NCI-H226 (cell line): Measurements from ENCODE around the gene TYR.
"Not testable (repeated sequence)": the region's sequence is repeated elsewhere in the genome, so short reads cannot be mapped to it uniquely, and the experiment has no call there.

Source experiments
- DNase-seq: peaks from one replicate; pipeline ENCODE4 v3.0.0-alpha.2; 2015

The TYR gene

DNA sequence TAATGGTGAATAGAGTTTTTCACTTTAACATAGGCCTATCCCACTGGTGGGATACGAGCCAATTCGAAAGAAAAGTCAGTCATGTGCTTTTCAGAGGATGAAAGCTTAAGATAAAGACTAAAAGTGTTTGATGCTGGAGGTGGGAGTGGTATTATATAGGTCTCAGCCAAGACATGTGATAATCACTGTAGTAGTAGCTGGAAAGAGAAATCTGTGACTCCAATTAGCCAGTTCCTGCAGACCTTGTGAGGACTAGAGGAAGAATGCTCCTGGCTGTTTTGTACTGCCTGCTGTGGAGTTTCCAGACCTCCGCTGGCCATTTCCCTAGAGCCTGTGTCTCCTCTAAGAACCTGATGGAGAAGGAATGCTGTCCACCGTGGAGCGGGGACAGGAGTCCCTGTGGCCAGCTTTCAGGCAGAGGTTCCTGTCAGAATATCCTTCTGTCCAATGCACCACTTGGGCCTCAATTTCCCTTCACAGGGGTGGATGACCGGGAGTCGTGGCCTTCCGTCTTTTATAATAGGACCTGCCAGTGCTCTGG is at the start of gene TYR:
TSS of gene TYR (plus strand) at position 185 of the 541 bp plus-strand sequence. CDS start at position 264, 79 bp downstream.
- no peak for DNase-seq

DNA sequence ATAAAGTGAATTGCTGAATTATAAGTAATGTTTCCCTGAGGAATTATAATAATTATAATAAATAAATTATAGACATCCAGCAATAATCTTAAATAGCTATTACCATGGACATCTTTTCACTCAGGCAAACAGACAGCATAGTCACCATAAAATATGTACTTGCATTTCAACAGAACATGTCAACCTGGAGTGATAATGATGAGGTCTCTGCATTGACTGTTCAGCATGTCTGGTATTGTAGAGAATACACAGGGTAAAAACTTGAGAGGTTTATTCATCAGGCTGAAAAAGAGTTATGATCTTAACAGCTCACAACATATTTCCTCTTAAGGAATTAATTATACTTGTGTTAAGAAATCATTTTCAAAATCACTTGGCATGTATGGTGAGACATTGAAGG is 41.1 kb upstream of the TYR start:
- no peak for DNase-seq

DNA sequence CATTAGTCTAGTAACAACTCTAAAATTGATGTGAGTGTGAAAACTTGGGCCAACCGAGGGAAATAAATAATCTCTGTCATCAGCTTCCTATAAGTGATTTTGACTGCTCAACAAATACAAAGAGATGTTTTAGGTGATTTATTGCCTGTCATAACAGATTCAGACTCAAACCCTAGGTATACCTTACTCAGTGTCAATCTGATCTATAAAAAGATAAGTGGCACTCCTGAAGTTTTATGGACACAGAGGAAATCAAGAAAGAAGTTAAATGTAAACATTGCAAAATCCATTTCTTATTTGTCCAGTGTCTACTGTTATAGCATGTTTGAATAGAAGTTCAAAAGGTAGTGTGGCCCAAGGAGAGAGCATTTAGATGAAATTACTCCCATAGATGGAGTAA is 30.4 kb upstream of the TYR start:
- DNase-seq: no peak

DNA sequence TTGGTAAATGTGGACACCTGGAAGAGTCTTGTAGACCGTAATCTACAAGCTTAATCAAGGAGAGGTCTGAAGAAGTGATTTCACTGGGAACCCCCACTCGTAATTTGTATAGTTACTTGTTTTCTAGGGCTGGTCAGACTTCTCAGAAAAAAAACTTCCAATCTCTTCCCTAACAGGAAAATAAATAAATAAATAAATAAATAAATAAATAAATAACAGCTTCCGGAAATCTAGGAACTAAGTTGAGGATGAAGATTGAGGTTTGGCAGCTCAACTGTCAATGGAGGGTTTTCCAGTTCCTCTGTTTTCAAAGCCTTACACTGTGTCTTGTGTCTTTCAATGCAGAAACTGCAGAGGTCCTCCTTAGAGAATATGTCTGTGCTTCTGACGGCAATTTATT is 17.7 kb upstream of the TYR start:
- no peak for DNase-seq

DNA sequence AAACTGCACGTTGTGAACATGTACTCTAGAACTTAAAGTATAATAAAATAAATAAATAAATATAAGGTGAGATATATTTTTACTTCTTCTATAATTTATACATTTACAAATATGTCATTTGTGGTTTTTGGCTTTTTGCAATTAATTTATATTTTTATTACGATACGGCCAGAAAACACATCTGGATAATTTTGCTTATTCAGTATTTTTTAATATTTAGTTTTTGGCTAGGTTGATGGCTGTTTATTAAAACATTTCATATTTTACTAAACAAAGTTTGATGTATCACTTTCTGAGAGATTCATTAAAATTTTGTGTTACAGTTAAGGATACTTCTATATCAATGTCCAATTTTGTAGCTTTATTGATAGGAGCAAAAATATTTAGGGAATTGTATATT is 15.7 kb upstream of the TYR start:
- DNase-seq: no peak

DNA sequence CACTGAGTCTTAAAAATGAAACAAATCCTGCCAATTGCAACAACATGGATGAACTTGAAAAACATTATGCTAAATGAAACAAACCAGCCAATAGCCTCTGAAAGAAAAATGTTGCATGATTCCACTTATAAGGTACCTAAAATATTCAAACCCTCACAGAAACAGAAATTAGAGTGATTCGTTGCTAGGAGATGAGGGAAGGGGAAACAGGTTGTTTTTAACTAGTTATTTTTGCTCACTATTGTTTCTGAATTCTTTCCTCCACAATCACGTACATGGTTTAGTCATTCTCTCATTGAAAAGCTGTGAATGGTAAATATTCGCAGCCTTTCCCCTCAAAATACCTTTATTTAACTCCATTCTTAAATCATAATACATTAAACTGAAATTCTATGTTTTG is 14.0 kb upstream of the TYR start:
- DNase-seq: no peak

DNA sequence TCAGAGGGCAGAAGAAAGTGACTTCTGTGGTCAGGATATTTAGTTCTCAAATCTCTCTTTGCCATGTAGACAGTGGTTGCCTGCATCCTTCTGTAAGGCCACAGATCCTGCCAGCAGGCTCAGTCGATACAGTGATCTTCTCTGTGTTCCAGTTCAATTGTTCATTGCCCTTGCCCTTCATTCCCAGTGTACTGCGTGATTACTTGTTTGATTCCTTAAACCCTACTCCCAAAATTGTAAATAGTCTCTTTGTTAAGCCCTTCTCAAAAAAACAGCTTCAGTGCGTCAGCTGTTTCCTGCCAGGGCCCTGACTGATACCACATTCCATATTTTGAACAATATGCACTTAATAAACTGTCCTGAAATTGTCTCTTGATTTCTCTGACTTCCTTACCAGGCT is 9.3 kb upstream of the TYR start:
- DNase-seq: no peak

DNA sequence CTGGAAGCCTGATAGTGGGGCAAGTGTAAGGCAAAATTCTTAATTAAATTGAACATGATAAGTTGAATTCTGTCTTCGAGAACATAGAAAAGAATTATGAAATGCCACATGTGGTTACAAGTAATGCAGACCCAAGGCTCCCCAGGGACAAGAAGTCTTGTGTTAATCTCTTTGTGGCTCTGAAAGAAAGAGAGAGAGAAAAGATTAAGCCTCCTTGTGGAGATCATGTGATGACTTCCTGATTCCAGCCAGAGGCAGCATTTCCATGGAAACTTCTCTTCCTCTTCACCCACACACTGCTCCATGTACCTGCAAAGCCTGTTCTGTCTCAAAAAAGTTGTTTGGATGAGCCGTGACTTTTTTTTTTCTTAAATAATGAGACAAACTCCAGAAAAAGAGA is 1.9 kb upstream of the TYR start:
- no peak for DNase-seq

DNA sequence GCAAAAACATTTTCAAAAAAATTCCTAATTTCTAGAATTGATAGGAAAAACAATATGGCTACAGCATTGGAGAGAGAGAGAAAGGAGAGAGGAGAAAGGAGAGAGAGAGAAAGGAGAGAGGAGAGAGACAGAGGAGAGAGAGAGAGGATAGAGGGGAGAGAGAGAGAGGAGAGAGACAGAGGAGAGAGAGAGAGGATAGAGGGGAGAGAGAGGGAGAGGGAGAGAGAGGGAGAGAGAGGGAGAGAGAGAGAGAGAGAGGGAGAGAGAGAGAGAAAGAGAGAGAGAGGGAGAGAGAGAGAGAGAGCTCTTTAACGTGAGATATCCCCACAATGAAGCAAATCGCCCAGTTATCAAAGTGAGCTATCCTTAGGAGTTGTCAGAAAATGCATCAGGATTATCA is 737 bp upstream of the TYR start:
- no peak for DNase-seq

DNA sequence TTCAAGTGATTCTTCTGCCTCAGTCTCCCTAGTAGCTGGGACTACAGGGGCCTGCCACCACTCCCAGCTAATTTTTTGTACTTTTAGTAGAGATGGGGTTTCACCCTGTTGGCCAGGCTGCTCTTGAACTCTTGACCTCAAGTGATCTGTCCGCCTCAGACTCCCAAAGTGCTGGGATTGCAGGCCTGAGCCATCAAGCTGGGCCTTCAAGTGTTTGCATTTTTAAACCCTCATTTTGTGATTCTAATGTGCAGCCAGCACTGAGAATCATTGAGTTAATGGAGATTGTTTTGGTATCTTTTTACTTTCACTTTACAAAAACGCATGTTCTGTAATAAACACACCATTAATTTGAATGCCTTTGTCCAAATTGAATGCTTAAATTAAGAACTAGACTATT is 3.4 kb downstream of the TYR start:
- no peak for DNase-seq

DNA sequence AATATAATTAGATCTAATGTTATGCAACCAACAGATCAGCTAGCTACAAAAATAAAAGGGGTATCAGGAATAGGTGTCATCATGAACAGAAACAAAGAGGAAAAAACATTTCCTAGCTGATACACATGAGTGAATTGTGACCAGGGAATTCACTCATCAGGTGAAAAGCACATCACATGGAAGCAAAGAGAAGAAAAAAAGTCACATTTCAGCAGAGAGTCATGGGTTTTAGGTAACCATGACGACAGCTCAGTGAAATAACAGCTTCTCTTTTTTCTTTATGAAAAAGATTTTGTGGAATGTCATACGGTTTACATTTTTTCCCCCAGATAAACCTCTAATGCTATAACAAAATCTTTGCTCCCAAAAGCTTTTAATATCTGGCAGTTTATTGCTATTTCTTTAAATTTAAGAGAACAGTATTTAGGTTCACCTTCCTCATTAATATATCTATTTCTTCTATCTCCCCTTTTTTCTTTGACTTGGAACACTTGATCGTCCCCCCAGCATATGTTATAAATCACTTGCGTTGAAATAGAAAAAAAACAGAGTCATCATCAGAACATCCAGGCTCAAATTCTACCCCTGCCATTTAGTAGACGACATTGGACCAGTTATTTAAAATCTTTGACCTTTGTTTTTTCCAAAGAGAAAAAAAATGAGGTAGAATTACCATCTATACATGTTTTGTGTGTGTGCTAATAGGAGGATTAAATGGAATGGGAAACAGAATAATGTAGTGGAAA is 5.3 kb downstream of the TYR start:
- no peak for DNase-seq

DNA sequence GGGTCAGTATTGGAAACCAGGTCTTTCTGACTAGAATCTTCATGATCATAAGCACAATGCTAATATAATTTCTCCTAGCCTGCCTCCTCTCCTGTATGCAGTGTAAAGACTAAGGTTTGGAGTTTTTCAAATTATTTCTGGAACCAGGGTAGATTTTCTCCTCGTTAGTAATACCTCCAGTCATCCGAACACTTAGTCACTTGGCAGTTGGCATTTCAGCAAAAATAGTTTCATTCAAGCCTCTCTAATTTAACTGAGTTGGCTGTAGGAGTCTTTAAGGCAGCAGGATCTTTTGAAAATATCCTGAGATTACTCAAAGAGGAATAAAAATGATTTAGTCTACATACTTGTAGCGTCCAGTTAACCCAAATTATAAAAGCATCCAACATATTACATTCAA is 6.3 kb downstream of the TYR start:
- DNase-seq: no peak

DNA sequence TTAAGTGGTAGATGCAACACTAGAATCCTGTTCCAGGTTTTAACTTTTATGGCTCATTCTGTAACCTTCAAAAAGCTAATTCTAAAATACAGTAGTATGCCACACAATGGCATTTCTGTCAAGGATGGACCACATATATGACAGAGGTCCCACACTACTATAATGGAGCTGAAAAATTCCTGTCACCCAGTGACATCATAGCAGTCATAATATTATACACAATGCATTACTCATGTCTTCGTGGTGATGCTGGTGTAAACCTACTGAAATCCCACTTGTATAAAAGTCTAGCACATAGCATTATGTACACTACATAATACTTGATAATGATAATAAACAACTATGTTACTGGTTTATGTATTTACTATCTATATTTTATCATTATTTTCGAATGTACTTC is 12.1 kb downstream of the TYR start:
- no peak for DNase-seq

DNA sequence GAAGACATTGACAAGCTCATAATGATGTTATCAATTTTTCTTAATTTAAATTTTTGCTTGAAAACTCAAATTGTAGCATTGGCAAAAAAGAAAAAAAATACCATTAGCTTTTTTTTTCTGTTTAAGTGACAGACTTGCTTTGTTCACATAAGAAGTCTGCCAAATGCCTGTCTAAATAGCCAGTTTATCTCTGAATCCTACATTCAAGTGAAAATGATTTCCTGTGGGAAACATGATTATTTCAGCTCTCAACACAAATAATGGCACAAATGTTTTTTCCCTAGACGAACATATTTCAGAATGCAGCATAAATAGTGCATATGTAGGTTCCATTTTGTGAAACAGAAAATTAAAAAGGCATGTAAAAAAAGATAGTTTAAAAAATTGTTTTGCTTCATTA is 23.5 kb downstream of the TYR start:
- no peak for DNase-seq

DNA sequence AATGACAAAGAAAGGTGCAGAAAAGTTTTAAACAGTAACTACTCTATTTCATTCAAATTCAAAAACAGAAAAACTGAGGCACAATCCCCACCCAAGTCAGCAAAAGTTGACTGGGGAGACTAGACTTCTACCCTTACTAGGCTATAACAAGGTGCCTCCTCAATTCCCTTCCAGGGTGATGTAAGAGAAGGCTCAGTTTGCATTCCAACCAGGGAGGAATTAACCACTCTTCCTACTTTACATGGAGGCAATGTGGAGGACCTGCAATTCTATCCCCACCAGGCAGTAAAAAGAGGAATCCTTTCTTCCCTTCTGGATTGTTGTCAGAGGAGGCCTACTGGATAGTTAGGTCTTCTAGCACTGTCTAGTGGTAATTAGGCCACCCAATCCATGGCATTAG is 26.1 kb downstream of the TYR start:
- DNase-seq: no peak

DNA sequence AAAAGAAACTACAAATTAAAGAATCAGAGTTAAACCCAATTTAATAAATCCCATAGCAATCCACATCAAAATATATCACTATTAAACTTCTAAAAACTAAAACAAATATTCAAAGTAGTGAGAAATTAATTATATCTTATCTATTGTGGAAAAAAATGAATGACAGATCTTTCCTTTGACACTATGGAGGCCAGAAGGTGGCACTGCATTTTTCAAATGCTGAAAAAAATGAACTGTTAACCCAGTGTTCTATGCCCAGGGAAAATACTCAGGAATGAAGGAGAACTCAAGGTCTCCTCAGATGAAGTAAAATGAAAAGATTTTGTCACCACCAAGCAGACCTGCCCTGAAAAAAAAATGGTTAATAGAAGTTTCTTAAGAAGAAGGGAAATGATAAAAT is 27.7 kb downstream of the TYR start:
- DNase-seq: no peak

DNA sequence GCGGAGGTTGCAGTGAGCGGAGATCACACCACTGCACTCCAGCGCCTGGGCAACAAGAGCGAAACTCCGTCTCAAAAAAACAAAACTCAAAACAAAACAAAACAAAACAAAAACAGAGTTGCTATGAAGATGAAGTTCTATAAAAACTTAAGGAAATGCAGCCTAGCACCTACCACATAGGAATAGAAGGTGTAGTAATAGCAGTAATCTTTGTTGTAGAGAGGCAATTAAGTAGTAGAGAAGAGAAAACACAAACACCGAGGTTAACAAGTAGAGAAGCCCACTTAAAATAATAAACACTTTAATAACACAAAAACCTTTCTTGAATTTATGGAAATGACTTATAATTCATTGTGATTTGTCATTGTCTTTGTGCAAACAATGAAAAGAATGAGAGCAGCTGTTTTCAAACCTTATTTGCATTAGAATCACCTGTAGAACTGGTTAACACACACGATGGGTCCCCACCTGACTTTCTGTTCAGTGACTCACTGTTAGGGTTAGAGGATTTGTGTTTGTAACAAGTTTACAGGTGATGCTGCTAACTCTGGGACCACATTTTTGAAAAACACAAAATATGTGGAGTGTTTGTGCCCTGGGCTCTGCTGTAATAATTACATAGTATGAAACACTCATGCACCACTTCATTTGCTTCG is 43.1 kb downstream of the TYR start:
- no peak for DNase-seq

DNA sequence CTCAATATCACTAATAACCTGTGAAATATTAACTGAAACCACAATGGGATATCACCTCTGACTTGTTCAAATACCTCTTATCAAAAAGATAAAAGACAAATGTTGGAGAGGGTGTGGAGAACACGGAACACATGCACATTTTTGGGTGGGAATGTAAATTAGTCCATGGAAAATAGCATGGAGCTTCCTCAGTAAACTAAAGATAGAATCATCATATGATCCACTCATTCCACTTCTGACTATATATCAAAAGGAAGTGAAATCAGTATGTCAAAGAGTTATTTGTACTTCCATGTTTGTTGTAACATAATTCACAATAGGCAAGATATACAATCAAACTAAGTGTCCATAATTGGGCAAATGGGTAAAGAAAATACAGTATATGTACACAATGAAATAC is 57.4 kb downstream of the TYR start:
- DNase-seq: no peak

DNA sequence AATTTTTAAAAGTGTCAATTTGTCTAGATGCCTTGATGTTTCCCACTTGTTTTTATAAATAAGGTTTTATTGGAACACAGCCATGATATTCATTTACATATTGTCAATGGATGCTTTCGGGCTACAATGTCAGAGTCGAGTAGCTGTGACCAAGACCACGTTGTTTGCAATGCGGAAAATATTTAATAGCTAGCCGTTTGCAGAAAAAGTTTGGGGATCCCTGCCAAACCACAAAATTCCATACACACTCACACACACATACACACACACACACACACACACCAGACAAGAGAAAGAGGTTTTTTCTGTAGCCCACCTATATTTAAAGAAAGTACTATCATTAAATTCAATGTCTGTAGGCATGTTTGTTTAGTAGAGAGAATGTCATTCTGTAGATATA is 58.3 kb downstream of the TYR start:
- no peak for DNase-seq

DNA sequence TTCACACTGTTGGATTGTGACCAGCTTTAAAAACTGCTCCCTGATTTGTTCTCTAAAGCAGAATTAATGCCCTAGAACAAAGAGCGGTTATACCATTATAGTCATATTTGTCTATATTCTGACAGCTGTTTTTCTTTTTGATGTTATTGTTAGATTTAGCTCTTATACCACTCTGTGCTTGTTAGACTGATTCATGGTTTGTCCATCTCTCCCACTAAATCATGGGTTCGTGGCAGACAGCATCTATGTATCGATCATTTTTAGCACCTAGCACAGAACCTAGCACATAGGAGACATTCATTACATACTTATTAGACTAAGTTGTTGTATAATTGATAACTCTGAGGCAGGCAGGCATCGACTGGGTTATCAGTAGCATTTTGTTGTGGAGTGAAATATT is 69.3 kb downstream of the TYR start:
- DNase-seq: not testable (repeated sequence)

DNA sequence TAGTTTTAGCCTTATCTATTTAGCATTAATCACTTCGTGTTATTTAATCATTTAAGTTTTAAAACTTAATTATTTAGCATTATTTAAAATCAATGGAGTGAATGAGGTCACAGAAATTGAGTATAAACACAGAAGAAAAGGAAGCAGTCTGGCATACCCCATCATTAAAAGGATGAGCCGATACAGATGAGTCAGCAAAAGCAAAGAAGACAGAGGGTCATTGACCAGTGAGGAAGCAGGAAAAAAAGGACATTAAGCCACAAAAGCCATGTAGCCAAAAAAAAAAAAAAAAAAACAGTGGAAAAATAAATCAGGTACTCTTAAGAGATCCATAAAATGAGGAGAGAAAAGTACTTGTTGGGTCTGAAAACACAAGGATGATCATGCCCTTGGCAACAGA is 71.5 kb downstream of the TYR start:
- no peak for DNase-seq

DNA sequence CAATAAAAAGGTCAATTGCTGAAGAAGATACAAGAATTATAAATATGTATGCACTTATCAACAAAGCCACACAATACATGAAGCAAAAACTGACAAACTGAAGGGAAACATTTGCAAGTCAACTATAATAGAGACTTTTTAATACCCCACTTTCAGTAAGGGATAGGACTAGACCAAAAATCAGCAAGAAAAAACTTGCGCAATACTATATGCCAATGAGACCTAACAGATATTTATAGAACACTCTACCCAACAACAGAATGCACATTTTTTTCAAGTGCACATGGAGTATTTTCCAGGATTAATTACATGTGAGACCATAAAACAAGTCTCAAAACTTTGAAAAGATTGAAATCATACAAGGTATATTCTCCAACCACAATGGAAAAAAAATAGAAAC is 83.8 kb downstream of the TYR start:
- DNase-seq: not testable (repeated sequence)

DNA sequence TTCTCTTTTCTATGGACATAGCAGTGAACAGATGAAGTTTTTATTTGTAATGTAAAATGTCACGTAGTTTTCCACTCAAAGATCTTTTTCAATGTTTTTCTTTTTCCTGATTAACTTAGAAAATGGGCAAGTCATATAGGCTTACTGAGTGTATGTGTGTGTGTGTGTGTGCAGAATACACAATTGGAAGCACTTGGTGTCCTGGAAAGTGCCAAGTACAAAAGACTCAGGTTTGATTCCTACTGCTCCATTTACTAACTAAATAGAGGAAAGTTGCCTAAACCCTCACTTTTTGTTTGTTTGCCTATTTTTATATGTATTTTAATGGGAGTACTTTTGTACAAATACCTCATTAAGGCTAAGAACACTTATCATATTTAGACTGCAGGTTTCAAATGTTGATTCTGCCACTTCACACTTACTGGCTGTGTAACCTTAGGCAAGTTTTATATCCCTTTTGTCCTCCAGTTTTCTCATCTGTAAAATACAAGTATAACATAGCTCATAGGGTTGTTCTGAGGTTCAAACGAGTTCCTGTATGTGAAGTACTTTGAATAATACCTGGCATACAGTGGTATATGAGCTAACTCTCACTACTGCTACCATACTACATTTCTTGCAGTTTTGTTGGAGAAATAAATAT is 90.1 kb downstream of the TYR start:
- no peak for DNase-seq

DNA sequence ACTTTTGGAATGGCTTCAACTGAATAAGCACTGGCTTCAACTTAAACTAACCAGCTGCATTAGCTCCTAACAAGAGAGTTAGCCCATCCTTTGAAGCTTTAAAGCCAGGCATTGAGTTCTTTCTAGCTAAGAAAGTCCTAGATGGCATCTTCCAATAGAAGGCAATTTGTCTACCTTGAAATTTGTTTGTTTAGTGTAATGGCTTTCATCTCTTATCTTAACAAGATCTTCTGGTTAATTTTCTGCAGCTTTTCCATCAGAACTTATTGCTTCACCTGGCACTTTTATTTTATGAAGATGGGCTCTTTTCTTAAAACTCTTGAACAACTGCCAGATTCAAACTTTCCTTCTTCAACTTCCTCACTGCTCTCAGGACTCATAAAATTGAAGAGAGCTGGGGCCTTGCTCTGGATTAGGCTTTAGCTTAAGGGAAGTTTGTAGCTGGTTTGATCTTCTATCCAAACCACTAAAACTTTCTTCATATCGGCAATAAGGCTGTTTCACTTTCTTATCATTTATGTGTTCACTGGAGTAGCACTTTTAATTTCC is 94.9 kb downstream of the TYR start:
- not testable (repeated sequence) for DNase-seq
